ENCODE results near the gene CHST11. TPM values are rescaled to one million over a fixed set of nuclear protein-coding genes. Genes with fewer than 3 reads are reported as not detected.

The CHST11 gene
- total RNA-seq, 8 experiments from 2014 or later: 9.3 to 36.8 (median 12.9) TPM

DNA sequence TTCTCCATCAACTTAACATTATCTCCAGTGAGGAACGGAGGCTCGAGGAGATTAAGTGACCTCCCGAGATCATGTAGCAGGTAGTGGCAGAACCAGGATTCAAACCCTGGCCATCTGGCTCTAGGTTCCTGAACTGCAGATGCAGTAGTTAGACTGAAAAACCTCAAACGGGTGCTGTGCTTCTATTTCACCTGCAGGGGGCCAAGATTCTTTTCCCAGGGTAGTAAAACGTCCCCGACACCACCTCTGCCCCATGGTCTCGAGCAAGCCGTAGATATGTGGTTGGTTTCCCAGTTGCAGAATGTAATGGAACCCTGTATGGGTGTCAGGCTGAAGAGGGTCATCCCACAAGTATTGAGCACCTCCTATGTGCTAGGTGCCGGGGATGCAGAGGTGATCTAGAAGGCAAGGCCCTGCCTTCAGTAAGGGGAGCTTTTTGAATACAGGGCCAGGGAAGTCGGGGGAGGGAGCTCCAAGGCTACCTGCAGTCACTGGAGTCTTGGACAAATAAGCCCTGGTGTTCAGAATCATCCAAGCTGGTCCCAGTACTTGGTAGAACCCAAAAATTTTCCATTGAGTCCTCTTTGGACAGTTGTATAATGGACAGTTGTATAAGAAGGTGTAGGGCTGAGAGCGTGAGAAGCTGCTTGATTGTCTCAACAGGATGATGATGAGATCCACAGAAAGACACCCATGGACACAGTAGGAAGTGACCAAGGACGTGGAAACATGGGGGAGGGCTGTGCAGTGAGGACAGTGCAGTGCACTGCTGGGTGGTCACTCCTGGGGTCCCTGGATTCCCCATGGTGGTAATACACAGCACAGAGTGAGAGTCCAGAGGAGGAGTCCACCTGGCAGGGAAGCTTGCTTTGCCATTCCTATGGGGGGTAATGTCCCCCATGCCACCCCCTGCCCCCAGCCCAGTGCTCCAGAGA, 197.2 kb downstream of the CHST11 start:
- WGBS, 10 experiments: 74 to 100% (median 82%) methylated on average over 1 to 5 of the region's 12 CpGs; no CpG with 5 or more reads in 1 of the 10 experiments
- no peak overlapping the region for H3K27ac ChIP-seq
- H3K4me1 ChIP-seq (replicated peaks in 1 of 2): peaks cover 42 to 44% of the 10 kb centered on the region in 2 donors
- in situ Hi-C loops (cut with MboI; ENCODE audit: low pct_unique_long_range_greater_than_20kb in 2 of 9, low sequenced_read_pairs in 9 of 9, unreplicated experiment in 9 of 9): no loop called here
- ATAC-seq (replicated peaks in 6 of 8): peak in 6 of 8 experiments; percentile 36 to 67 (median 50)
- no peak overlapping the region for H3K4me3 ChIP-seq

DNA sequence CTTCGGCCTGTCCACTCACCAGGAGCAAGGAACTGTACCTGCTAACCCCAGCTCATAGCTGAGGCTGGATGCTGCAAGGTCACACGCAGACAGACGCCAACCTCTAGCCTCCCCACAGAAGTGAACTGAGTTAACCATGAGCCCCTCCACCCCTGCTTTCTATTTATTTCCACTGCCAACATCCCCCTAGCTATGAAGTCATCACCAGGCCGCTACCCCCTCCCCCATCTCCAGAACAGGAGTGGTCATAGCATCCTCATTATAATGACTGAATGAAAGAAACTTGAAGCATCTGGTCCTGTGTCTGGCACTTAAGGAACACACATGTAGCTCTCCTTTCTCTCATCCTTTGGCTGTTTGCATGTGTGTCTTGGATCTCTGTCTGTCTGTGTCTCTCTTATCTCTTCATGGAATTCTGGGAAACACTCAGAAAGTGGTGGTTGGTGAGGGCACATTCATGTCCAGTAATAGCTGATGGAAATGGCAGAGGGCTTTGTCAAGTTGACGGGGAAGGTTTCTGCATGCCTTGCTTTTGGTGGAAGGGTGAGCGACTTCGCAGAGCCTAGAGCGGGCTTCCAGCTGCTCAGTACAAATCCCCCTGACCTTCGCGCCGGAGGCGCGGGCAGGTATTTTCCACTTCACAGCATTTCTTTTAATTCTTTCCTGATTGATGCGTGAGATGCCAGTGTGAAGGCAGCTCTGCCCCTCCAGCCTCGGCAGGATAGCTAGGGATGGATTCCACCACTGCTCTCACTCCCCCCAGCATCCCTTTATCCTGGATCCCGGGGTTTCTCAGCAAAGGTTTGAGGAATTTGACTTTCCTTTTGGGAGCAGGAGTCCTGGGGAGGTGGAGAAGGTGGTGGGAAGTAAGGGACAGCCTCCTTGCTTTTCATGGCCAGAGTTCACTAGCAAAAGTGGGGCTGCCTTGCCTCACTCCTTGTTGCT, 198.2 kb downstream of the CHST11 start:
- no peak overlapping the region for H3K4me3 ChIP-seq
- in situ Hi-C loops (cut with MboI; ENCODE audit: low pct_unique_long_range_greater_than_20kb in 2 of 9, low sequenced_read_pairs in 9 of 9, unreplicated experiment in 9 of 9): no loop called here
- H3K4me1 ChIP-seq (replicated peaks in 1 of 2): peaks cover 42 to 44% of the 10 kb centered on the region in 2 donors
- WGBS, 10 experiments: 0 to 96% (median 61%) methylated on average over 1 to 13 of the region's 16 CpGs; no CpG with 5 or more reads in 4 of the 10 experiments
- ATAC-seq (replicated peaks in 6 of 8): peak in 5 of 8 experiments; percentile 84 to 89 (median 86)
- peak overlapping the region in 1 of 2 donors; percentile 18 for H3K27ac ChIP-seq

DNA sequence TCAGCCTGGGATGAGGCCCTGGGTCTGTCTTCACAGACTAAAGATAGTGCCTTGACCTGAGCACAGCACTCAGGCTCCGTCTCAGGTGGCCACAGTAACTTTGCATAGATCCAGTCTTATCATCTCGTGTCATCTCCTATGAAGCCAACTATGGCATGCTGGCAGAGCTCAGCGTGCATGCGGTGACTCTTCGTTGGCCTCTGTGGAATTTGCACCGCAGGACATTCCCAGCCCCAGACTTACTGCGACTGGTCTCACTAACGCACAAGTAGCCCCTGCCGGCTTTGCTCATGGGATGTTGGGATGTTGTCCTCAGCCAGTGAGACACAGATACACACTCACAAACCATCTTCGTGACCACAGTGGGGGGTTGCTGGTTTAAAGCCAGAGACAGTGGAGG, 199.6 kb downstream of the CHST11 start:
- no peak overlapping the region for H3K27ac ChIP-seq
- no peak overlapping the region for H3K4me3 ChIP-seq
- in situ Hi-C loops (cut with MboI; ENCODE audit: low pct_unique_long_range_greater_than_20kb in 2 of 9, low sequenced_read_pairs in 9 of 9, unreplicated experiment in 9 of 9): no loop called here
- no peak for ATAC-seq (replicated peaks in 6 of 8)
- 72 to 100% (median 86%) methylated on average over 1 to 9 of the region's 10 CpGs; no CpG with 5 or more reads in 2 of the 10 experiments for WGBS, 10 experiments
- H3K4me1 ChIP-seq (replicated peaks in 1 of 2): peaks cover 42 to 44% of the 10 kb centered on the region in 2 donors

DNA sequence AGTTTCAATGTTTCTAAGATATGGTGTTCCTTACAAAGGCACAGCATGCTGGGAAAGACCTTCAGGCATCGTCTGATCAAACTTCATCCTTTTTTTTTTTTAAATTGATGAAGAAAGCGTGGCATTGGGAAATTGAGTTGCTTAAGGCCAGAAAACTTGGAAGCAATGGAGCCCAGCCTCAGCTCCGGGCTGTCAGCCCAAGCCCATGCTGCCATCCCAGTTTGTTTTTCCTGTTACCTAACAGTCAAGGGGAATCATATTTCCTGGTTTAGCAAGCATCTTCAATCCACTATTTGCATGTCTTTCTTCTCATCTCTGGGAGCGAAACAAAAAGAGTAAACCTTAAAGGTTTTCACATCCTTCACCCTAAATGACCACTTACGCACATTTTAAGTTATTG, 200.2 kb downstream of the CHST11 start:
- in situ Hi-C loops (cut with MboI; ENCODE audit: low pct_unique_long_range_greater_than_20kb in 2 of 9, low sequenced_read_pairs in 9 of 9, unreplicated experiment in 9 of 9): no loop called here
- 20 to 66% (median 40%) methylated on average over 1 to 5 of the region's 5 CpGs; no CpG with 5 or more reads in 1 of the 10 experiments for WGBS, 10 experiments
- peak in 2 of 8 experiments; percentile 1 to 27 for ATAC-seq (replicated peaks in 6 of 8)

DNA sequence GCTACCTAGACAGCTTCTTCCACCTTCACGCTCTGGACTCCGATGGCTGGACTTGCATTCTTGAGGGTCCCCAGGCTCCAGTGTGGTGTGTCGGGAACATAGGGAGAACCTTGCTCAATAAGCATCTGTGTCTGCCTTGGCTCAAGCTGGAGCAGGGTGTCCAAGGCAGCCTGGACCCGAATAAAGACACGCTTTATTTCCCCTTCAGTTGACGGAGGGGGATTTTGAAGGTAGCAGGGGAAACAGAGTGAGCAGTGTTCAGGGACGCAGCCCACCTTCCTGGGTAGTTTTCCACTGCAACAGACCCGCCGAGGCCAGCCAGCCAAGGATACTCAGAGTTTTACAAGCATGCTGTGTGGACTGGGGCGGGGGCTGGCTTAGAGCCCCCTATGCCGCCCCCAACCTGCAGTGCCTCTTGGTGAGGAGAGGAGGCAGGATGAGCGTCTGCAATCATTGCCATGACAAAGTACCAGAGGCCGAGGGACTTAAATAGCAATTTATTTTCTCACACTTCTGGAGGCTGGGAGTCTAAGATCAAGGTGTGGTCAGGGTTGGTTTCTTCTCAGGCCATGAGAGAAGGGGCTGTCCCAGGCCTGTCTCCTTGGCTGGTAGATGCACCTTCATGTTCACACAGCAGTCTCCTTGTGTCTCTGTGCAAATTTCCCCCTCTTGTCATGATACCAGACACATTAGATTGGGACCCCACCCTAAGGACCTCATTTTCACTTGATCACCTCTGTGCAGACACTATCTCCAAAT, 201.2 kb downstream of the CHST11 start:
- WGBS, 10 experiments: 47 to 78% (median 68%) methylated on average over 3 to 10 of the region's 13 CpGs; no CpG with 5 or more reads in 5 of the 10 experiments

More for the DNA sequence above, 200.2 kb downstream of the CHST11 start:
- no peak overlapping the region for H3K27ac ChIP-seq
- H3K4me3 ChIP-seq: no peak overlapping the region
- peaks cover 40 to 41% of the 10 kb centered on the region in 2 donors for H3K4me1 ChIP-seq (replicated peaks in 1 of 2)

DNA sequence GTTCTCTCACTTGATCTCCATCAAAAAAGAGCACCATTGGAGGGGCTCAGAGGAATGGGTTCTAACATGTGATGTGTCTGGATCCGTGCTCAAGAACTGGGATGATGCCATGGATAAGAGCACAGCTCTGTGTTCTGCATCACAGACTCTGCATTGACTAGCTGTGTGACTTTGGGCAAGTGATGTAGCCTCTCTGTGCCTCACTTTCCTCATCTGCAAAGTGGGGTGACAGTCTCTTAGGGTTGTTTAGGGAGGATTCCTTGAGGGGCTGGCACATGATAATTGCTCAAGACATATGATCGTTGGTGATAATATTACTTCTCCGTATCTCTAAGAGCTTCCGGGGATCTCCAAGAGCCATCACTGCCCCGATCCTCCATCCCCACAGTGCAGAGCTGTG, 202.3 kb downstream of the CHST11 start:
- Histone ChIP-seq H3K27ac (no peak overlapping the region), H3K4me3 (no peak overlapping the region), H3K4me1 (replicated peaks in 1 of 2) (peaks cover 31 to 52% of the 10 kb centered on the region in 2 donors)
- 86 to 100% (median 96%) methylated on average over 1 to 5 of the region's 5 CpGs; no CpG with 5 or more reads in 4 of the 10 experiments for WGBS, 10 experiments
- no peak for ATAC-seq (replicated peaks in 6 of 8)
- in situ Hi-C loops (cut with MboI; ENCODE audit: low pct_unique_long_range_greater_than_20kb in 2 of 9, low sequenced_read_pairs in 9 of 9, unreplicated experiment in 9 of 9): no loop called here

More for the DNA sequence above, 201.2 kb downstream of the CHST11 start:
- ATAC-seq (replicated peaks in 6 of 8): peak in 3 of 8 experiments; percentile 8 to 15 (median 9)
- Histone ChIP-seq H3K4me1 (replicated peaks in 1 of 2) (peaks cover 33 to 44% of the 10 kb centered on the region in 2 donors), H3K4me3 (no peak overlapping the region), H3K27ac (peak overlapping the region in 1 of 2 donors; percentile 22)
- in situ Hi-C loops (cut with MboI; ENCODE audit: low pct_unique_long_range_greater_than_20kb in 2 of 9, low sequenced_read_pairs in 9 of 9, unreplicated experiment in 9 of 9): no loop called here

DNA sequence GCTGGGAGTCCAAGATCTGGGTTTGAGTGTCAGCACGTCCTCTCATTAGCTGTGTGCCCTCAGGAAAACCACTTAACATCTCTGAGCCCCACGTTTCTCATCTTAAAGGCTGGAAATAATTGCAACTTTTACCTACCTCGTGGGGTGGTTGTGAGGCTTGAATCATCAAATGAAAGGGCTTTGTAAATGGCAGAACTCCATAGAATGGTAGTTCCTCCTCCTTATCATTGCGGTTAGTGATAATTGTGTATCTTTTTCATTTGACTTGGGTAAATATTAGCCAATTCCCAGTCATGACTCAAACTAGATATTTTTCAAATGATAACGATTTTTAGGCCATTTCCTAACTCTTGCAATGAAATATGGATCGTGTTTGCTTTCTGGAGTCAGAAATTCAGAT, 205.5 kb downstream of the CHST11 start:
- in situ Hi-C loops (cut with MboI; ENCODE audit: low pct_unique_long_range_greater_than_20kb in 2 of 9, low sequenced_read_pairs in 9 of 9, unreplicated experiment in 9 of 9): no loop called here
- no peak overlapping the region for H3K4me3 ChIP-seq
- no peak overlapping the region for H3K27ac ChIP-seq
- 57 to 96% (median 79%) methylated on average over 3 to 6 of the region's 6 CpGs; no CpG with 5 or more reads in 2 of the 10 experiments for WGBS, 10 experiments
- H3K4me1 ChIP-seq (replicated peaks in 1 of 2): peaks cover 20 to 36% of the 10 kb centered on the region in 2 donors
- ATAC-seq (replicated peaks in 6 of 8): no peak

DNA sequence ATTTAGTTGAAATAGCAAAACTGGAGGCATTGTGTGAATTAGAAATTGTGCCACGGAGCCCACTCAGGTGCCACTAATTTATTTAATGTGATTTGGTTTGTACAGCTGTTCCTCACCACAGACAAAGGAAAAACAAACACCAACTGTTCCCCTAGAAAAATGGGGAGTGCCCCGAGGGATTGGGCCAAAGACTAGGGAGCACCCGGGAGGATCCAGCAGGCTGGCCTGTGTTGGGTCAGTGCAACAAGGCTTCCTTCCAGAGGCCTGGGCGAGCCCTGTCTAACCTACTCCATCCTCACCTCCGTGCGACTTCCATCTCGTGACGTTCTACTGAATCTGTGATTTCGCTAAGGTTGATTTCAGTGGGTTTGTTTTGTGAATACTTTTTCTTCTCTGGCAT, 206.2 kb downstream of the CHST11 start:
- in situ Hi-C loops (cut with MboI; ENCODE audit: low pct_unique_long_range_greater_than_20kb in 2 of 9, low sequenced_read_pairs in 9 of 9, unreplicated experiment in 9 of 9): no loop called here
- Histone ChIP-seq H3K4me1 (replicated peaks in 1 of 2) (peaks cover 14 to 33% of the 10 kb centered on the region in 2 donors), H3K27ac (no peak overlapping the region), H3K4me3 (no peak overlapping the region)
- no peak for ATAC-seq (replicated peaks in 6 of 8)
- 70 to 100% (median 93%) methylated on average over 1 to 9 of the region's 9 CpGs; no CpG with 5 or more reads in 1 of the 10 experiments for WGBS, 10 experiments

DNA sequence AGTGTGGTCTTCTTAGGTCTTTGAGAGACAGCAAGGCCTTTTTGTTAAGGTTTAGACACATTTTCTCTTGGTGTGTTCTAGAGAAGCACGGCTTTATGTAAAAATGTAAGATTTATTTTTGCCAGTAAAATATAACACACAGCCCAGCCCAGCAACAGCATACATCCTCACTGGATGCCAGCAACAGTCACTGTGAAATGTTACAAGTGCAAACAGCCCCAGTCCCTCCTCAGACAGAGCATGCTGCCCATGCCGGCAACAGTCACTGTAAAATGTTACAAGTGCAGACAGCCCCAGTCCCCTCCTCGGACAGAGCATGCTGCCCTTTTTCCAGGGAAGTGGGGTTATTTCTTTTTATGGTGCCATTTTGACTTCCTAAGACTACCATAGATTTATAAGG, 207.6 kb downstream of the CHST11 start:
- H3K4me3 ChIP-seq: no peak overlapping the region
- in situ Hi-C loops (cut with MboI; ENCODE audit: low pct_unique_long_range_greater_than_20kb in 2 of 9, low sequenced_read_pairs in 9 of 9, unreplicated experiment in 9 of 9): no loop called here
- WGBS, 10 experiments: 40 to 100% (median 69%) methylated on average over 1 to 3 of the region's 3 CpGs; no CpG with 5 or more reads in 1 of the 10 experiments
- H3K27ac ChIP-seq: no peak overlapping the region
- H3K4me1 ChIP-seq (replicated peaks in 1 of 2): peaks cover 22 to 39% of the 10 kb centered on the region in 2 donors
- ATAC-seq (replicated peaks in 6 of 8): peak in 2 of 8 experiments; percentile 21 to 27

DNA sequence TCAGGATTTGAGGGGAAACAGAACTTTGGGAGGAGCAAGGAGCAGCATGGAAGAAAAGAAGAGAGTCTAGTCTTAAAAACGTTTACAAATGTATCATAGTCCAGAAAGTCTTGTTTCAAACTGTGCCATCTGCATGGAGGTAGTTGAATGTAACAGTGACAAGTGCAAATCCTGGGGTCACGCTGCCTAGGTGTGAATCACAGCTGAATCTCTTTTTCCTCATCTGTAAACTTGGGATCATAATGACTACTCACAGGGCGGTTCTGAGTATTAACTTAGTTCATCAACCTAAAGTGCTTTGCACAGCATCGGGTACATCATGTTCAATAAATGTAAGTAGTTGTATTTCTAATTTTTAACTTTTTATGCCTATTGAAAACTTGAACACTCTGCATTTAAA, 208.5 kb downstream of the CHST11 start:
- ATAC-seq (replicated peaks in 6 of 8): no peak
- Histone ChIP-seq H3K4me3 (no peak overlapping the region), H3K4me1 (replicated peaks in 1 of 2) (peaks cover 26 to 49% of the 10 kb centered on the region in 2 donors), H3K27ac (no peak overlapping the region)
- in situ Hi-C loops (cut with MboI; ENCODE audit: low pct_unique_long_range_greater_than_20kb in 2 of 9, low sequenced_read_pairs in 9 of 9, unreplicated experiment in 9 of 9): no loop called here
- 63 to 100% (median 85%) methylated on average over 1 to 4 of the region's 4 CpGs; no CpG with 5 or more reads in 1 of the 10 experiments for WGBS, 10 experiments

DNA sequence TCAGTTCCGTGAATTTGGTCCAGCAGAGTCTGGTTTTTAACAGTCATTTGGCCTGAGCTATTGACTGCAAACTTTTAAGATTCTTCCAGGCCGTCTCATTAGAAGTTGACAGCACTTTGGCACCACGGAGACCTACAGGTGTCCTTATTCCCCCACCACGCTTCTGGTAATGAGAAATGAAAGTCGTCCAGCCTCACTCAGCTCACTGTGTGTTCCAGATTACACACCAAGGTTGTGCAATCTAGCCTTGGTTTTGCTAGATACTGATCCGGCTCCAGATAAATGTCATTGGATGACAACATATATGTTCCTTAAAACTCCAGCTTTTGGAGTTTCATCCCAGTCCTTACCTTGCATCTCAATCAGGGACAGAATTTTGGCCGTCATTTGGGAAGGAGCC, 210.4 kb downstream of the CHST11 start:
- Histone ChIP-seq H3K4me3 (no peak overlapping the region), H3K27ac (no peak overlapping the region), H3K4me1 (replicated peaks in 1 of 2) (peaks cover 42 to 67% of the 10 kb centered on the region in 2 donors)
- no peak for ATAC-seq (replicated peaks in 6 of 8)
- in situ Hi-C loops (cut with MboI; ENCODE audit: low pct_unique_long_range_greater_than_20kb in 2 of 9, low sequenced_read_pairs in 9 of 9, unreplicated experiment in 9 of 9): no loop called here
- 33 to 100% (median 93%) methylated on average over 1 to 7 of the region's 7 CpGs; no CpG with 5 or more reads in 2 of the 10 experiments for WGBS, 10 experiments

DNA sequence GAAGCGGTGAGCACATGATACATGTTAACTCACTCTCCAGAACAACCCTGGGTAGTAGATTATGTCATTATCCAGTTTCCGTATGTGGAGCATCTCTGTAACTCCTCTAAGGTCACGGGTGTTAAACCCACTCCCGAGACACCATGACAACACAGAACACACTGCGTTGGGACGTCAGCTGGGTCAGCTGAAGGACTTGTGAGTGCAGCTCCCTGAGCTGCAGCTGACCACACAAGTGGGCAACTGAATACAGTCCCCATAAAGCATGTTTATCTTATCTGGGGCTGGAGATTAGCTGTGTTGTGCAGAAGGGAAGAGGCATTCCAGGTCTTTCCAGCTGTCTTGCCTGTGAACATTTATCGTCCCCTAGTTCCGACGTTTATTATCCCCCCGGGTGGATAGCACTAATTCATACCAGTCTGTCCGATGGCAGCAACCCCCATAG, 211.5 kb downstream of the CHST11 start:
- H3K4me1 ChIP-seq (replicated peaks in 1 of 2): peaks cover 48 to 68% of the 10 kb centered on the region in 2 donors
- peak in 5 of 8 experiments; percentile 63 to 80 (median 79) for ATAC-seq (replicated peaks in 6 of 8)
- no peak overlapping the region for H3K4me3 ChIP-seq
- in situ Hi-C loops (cut with MboI; ENCODE audit: low pct_unique_long_range_greater_than_20kb in 2 of 9, low sequenced_read_pairs in 9 of 9, unreplicated experiment in 9 of 9): no loop called here
- 0 to 63% (median 46%) methylated on average over 1 to 6 of the region's 11 CpGs; no CpG with 5 or more reads in 4 of the 10 experiments for WGBS, 10 experiments
- peak overlapping the region; percentile 19 to 48 for H3K27ac ChIP-seq
